ENCODE data around the gene C1orf56.
"Not testable (repeated sequence)": the region's sequence is repeated elsewhere in the genome, so short reads cannot be mapped to it uniquely, and the experiment has no call there.

Gene C1orf56

GRCh38 chr1:151062741-151063371 lies 15.3 kb downstream of the C1orf56 start:
- no peak for DNase-seq

- DNase-seq, result no peak
Observed at GRCh38 chr1:151065089-151065645, 17.6 kb downstream of the C1orf56 start.

GRCh38 chr1:151067185-151067584 lies 19.6 kb downstream of the C1orf56 start:
- no peak for DNase-seq

GRCh38 chr1:151069103-151069486 lies 21.5 kb downstream of the C1orf56 start:
- DNase-seq, result no peak

GRCh38 chr1:151070474-151071276 lies 23.1 kb downstream of the C1orf56 start, which contains the start of gene GABPB2:
TSS of gene GABPB2 (plus strand) at chr1:151070761. CDS start at chr1:151088190, 17,429 bp downstream.
- peak; percentile 83 for DNase-seq

GRCh38 chr1:151072224-151072623 lies 24.7 kb downstream of the C1orf56 start:
- no peak for DNase-seq

- DNase-seq, result no peak
Observed at GRCh38 chr1:151085953-151086559, 38.5 kb downstream of the C1orf56 start.

GRCh38 chr1:151097426-151097825 lies 49.9 kb downstream of the C1orf56 start:
- not testable (repeated sequence) for DNase-seq

GRCh38 chr1:151098126-151098525 lies 50.6 kb downstream of the C1orf56 start:
- DNase-seq, result no peak
